ENCODE data around the gene VIPR2.
"Not testable (repeated sequence)": the region's sequence is repeated elsewhere in the genome, so short reads cannot be mapped to it uniquely, and the experiment has no call there.

The VIPR2 gene

GRCh38 chr7:159166530-159166929, 21.9 kb upstream of the VIPR2 start:
- no peak for DNase-seq (ENCODE audit: low read depth)
- no peak overlapping the region for H3K4me3 ChIP-seq (ENCODE audit: low read length)
- TF ChIP-seq CTCF (conservative IDR thresholded peaks at IDR 0.05; ENCODE audit: low read length), result no peak

GRCh38 chr7:159165352-159165751, 20.7 kb upstream of the VIPR2 start:
- TF ChIP-seq CTCF (conservative IDR thresholded peaks at IDR 0.05; ENCODE audit: low read length), result no peak
- H3K4me3 ChIP-seq (ENCODE audit: low read length), result no peak overlapping the region
- no peak for DNase-seq (ENCODE audit: low read depth)

GRCh38 chr7:159163703-159164301, 19.1 kb upstream of the VIPR2 start:
- not testable (repeated sequence) for H3K4me3 ChIP-seq (ENCODE audit: low read length); DNase-seq (ENCODE audit: low read depth)

GRCh38 chr7:159162050-159162626, 17.5 kb upstream of the VIPR2 start:
- DNase-seq (ENCODE audit: low read depth); H3K4me3 ChIP-seq (ENCODE audit: low read length): not testable (repeated sequence)

GRCh38 chr7:159160450-159160849, 15.8 kb upstream of the VIPR2 start:
- H3K4me3 ChIP-seq (ENCODE audit: low read length), result no peak overlapping the region
- DNase-seq (ENCODE audit: low read depth), result no peak
- TF ChIP-seq CTCF (conservative IDR thresholded peaks at IDR 0.05; ENCODE audit: low read length), result no peak

- no peak for DNase-seq (ENCODE audit: low read depth)
Observed at GRCh38 chr7:159159731-159160130, 15.1 kb upstream of the VIPR2 start.

GRCh38 chr7:159158888-159159405, 14.3 kb upstream of the VIPR2 start:
- no peak for TF ChIP-seq CTCF (conservative IDR thresholded peaks at IDR 0.05; ENCODE audit: low read length)
- no peak overlapping the region for H3K4me3 ChIP-seq (ENCODE audit: low read length)
- DNase-seq (ENCODE audit: low read depth), result no peak

More at GRCh38 chr7:159159731-159160130, 15.1 kb upstream of the VIPR2 start:
- TF ChIP-seq CTCF (conservative IDR thresholded peaks at IDR 0.05; ENCODE audit: low read length), result no peak
- H3K4me3 ChIP-seq (ENCODE audit: low read length), result no peak overlapping the region

GRCh38 chr7:159158125-159158887, 13.6 kb upstream of the VIPR2 start:
- TF ChIP-seq CTCF (conservative IDR thresholded peaks at IDR 0.05; ENCODE audit: low read length), result no peak
- no peak for DNase-seq (ENCODE audit: low read depth)
- no peak overlapping the region for H3K4me3 ChIP-seq (ENCODE audit: low read length)

All from AG10803 (cell line).